GM18951 (cell line): ENCODE results near the gene MRPL33.

ENCODE experiments used
- POLR2A ChIP-seq: IDR thresholded peaks from 4 replicates; pipeline ENCODE4 v1.6.1; 2011; ENCODE audit warnings: mild to moderate bottlenecking; ENCODE audit not compliant: insufficient read length, insufficient read depth; ENCODE audit errors: extremely low read depth
- in situ Hi-C: fragments of 300-500 bp; cut with MboI; formaldehyde crosslinking; loops from one replicate; pipeline ENCODE4 v1.12.0; 2022; ENCODE audit warnings: low sequenced_read_pairs, mixed read lengths, inconsistent platforms; ENCODE audit not compliant: unreplicated experiment

The MRPL33 gene

DNA sequence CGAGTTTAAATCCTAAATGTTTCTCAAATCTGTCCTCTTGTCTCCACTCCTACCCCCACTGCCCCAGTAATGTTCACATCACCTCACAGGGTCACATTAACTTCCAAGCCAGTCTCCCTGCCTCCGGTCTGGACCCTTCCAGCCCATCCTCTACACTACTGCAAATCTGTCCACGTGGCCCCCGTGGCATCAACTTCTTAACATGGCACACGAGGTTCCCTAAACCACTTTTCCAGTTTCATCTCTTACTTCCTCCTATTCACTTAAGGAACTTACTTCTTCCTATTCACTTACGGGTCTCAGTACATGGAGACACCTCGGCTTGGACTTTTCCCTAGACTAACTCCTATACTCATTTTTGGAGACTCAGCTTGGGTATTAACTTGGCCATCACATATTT is 27.0 kb downstream of the MRPL33 start:
- TF ChIP-seq POLR2A, result no peak
- in situ Hi-C loops, result no loop called here

DNA sequence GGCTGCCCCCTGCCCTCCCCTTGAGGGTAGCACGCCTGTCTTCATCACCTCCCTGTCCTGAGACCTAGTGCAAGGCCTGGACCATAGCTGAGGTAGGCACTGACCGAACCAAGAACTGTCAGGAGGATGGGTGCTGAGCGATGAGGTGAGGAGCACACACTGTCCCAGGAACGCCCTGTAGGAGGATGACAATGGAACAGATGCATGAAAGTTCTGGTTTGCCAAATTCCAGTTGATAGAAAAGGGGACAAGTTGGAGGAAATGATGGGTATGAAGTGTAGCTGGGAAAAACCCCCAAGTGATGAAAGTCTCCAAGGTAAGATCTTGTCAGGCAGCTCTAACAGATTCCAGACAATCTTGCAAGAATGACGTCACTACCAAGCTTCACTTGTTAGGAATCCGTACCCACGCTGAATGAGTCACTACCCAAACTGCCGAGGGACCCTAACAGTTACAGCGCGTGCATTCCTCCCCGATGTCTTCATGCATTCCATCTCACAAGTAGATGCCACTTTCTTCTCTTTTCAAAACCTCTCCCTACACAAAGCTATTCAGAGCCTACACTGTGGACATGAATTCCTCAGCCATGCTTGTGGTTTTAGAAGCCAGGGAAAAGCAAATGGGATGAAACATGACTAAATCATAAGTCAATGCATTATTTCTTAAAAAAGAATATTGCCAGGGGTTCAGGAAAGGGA is 27.6 kb downstream of the MRPL33 start:
- in situ Hi-C loops, result no loop called here
- no peak for TF ChIP-seq POLR2A

DNA sequence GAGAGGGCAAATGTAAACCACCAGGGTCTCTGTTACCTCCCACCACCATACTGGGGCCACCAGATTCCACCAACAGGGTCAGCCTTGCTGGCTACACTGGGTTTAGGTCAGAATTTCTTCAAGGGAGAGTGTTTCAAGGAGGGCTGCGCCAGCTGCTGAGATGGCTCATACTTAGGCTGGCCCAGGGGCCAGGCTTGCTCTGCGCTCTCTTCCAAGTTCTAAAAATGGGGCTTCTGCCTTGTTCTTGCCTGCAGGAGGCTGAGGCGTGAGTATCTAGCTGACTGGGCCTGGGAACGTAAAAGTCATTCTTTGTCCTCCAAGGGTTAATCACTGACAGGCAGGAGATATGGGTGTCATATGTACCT is 28.1 kb downstream of the MRPL33 start:
- in situ Hi-C loops, result no loop called here
- no peak for TF ChIP-seq POLR2A

DNA sequence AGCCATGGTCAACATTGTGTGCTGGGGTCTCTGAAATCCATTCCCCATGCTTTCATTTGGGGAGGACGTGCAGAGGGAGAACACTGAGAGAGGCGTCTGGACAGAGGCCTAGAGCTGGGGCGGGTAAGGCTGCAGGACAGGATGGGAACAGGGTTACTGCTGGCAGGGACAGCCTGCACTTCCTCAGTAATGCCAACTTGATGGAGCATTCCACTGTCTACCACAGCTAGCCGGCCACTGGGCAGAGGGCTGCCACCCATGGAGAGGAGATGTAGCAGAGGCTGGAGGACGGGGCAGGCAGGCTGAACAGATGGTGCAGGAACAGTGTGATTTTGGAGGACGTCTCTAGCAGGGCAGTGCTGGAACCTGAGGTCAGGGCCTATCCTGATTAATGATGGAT is 29.3 kb downstream of the MRPL33 start:
- in situ Hi-C loops, result no loop called here
- no peak for TF ChIP-seq POLR2A

DNA sequence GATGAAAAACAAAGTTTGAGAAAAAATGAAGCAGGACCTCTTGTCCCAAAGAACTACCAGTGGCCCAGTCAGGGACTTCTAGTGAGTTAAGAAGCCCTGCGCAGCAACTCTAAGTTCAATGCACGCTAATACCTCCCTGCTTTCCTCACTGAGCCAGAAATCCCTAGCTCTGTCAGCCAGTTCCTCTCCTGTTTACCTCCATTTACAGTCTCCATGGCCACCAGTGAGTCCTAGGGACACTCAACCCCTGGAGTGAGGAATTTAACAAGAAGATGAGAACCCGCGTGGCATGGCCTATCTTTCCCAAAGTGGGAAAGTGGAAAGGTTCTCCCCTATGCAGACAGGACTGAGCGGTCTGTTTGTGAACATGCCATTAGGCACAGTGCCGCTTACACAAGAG is 31.0 kb downstream of the MRPL33 start:
- in situ Hi-C loops, result no loop called here
- no peak for TF ChIP-seq POLR2A

DNA sequence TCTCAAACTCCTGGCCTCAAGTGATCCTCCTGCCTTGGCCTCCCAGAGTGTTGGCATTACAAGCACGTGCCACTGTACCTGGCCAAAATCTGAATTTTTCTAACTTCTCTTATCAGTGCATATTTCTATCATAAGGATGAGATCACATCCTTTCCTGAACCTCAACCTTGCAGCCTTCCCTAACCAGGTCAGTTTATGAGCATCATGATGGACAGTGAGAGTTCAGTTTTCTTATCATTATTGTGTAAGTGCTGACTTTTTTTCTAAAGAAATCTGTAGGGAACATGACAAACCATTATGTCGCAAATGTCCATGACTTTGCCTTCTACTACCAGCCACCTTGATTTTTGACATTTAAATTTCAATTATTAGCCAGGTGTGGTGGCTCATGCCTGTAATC is 31.5 kb downstream of the MRPL33 start:
- in situ Hi-C loops, result no loop called here
- TF ChIP-seq POLR2A, result no peak

DNA sequence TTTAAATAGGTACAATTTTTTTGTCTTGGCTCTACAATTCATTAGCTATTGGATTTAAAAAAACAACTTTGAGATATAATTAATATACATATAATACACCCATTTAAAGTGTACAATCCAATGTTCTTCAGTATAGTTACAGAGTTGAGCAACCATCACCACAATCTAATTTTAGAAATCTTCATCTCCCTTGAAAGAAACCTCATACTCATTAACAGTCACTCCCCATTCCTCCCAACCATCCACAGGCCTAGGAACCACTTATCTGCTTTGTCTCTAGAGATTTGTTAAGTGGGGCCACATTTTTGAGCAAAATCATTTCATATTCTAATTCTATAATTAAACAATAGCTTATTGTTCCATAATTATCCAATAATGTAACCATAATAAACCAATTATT is 32.6 kb downstream of the MRPL33 start:
- in situ Hi-C loops, result no loop called here
- TF ChIP-seq POLR2A, result no peak

DNA sequence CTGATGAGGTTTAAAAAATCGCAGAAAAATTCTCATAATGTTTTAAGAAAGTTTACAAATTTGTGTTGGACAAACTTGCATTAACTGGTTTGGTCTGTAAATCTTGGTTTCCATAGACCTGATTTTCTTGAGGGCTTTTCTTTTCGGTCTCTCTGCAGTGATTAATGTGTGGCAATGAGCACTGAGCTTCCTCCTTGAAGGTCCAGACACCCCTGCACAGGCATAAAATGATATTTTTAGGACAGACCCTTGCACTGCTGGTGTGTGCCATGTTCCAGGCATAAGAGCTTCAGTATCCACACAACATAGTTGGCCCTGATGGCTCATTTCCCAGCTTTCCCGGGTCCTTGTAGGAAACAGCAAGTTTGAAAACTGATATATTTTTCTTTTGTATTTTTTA is 33.7 kb downstream of the MRPL33 start:
- in situ Hi-C loops, result no loop called here
- no peak for TF ChIP-seq POLR2A

DNA sequence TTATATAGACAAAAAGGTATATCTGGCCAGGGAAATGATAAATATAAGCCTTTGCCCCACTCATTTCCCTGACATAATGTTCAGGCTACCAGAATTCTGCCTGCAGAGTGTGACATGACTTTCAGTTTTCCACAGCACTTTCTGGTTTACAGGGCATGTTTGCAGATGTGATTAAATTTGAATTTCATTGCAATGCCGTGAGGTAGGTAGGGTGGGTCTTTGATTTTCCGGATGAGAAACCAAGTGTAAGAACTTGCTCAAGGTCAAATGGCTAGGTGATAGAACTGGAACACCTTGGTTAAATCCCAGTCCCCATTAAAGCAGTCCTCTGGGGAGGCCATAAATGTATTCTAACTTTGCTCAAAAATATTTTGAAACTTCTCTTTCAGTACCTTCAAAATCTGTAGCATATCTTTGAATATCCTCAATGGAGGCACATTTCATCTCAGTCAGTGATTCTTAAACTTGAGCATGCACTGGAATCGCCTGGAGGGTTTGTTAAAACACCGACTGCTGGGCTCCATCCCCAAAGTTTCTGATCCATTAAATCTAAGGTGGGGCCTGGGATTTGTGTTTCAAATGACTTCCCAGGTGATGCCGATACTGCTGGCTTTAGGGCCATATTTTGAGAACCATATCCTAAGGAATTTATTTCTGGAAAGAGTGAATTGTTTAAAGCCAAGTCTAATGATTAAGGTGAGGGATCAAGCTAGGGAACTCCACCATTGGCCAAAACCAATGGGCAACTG is 35.0 kb downstream of the MRPL33 start:
- in situ Hi-C loops, result no loop called here
- TF ChIP-seq POLR2A, result no peak

DNA sequence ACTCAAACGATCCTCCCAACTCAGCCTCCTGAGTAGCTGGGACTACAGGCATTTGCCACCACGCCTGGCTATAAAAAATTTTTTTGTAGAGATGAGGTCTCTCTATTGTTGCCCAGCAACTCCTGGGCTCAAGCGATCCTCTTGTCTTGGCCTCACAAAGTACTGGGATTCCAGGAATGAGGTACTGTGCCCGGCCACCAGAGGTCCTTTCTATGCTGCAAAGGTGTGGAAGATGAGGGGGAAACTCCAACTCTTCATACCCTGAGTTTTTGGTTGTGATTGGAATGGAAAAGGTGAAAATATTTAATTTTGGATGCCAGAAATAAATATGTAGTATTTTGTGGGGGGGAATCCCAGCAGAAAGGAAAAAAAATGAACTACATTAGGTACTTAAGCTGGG is 36.0 kb downstream of the MRPL33 start:
- no peak for TF ChIP-seq POLR2A
- in situ Hi-C loops, result no loop called here

DNA sequence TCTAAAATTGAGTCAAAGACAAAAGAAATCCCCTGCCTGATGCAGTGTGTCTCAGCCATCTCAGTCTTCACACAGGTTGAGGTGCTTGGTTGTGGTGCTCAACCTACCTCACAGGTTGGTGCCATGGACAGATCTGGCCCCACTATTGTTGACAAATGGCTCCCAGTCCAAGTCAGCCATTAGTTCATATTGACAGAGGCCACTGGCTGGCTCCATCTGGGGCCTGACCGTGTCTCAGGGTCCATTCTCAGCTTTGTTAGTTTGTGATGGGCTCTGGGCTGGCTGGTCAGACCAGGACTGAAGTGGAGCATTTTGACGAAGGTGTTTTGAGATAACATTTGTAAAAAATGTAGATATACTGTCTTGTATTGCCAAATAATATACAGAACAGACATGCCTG is 36.9 kb downstream of the MRPL33 start:
- in situ Hi-C loops, result no loop called here

DNA sequence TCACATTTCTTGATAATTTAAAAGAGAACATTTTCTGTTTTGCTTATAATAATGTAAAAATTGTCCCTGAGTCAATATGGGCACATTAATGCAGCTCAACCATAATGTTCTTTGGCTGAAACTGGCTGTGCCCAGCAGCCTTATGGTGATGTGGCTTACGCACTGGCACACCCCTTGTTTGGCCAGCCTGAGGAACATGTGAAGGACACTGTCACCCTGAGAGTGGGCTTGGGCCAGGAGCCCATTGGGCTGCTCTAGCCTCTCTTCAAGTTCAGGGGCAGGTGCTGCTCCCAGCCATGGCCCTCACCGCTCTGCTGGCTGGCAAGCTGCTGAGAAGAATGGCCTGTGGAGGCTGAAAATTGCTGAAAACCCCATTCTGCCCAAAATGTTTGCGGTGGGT is 37.5 kb downstream of the MRPL33 start:
- TF ChIP-seq POLR2A, result no peak
- in situ Hi-C loops, result no loop called here

More for the DNA sequence above, 36.9 kb downstream of the MRPL33 start:
- TF ChIP-seq POLR2A, result no peak

DNA sequence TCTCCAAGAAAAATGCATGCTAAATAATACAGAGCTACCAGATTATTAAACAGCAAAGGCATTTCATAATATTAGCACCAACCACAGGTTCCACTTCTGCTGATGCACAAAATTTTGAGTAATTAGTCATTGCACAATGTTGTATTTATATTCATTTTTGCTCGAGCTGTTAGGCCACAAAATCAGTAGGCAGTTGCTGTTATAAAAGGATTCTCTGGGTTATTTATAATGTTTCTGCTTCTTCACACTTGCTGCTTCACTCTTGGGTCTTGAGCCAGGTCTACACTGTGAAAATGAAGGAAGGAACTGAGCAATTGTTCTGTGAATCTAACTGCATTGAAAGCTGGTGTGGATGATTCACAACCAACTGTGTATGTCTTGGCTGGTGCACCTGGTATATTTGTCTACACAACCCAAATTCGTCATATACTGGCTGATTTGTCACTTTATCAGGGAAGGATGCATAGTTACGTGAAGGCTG is 38.3 kb downstream of the MRPL33 start:
- in situ Hi-C loops, result no loop called here
- no peak for TF ChIP-seq POLR2A

DNA sequence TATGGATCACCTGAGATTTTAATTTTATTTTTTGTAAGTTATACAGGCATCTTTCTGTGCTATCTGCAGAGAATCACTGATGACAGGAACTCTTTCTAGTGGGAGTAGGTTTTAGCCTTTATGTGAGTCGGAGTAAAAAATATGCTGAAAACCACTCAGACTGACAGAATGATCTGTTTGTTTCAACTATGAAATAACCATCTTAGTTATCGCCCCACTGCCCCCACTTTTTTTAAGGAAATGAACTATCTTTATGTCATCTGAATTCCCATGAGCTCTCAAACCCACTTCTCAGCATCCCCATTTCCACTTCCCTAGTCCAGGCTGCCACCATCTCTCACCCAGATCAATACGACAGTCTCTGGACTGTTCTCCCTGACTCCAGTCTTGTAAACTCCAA is 38.9 kb downstream of the MRPL33 start:
- no peak for TF ChIP-seq POLR2A
- in situ Hi-C loops, result no loop called here
